Activated T-cell treated with anti-CD3 and anti-CD28 coated beads, Interleukin-2, amount 50 U/mL, for 72 hours (primary cell): ENCODE results near the gene ZNF776. TPM values are rescaled to one million over a fixed set of nuclear protein-coding genes. Genes with fewer than 3 reads are reported as not detected.
A peak's percentile ranks its signal among the peaks of the same experiment; 100 is the strongest.

ENCODE experiments used
- ATAC-seq, 2 donors: fragments of 150-1000 bp; cut with Tn5 transposase; replicated peaks in 1 of 2; 2 replicates each; pipeline ENCODE4 v1.10.0; 2021; ENCODE audit warnings: moderate library complexity in 2 of 2, mild to moderate bottlenecking in 1 of 2
- DNase-seq, 2 donors: peaks; one replicate each; pipeline ENCODE4 v3.0.0; 2021 to 2022; ENCODE audit warnings: mixed read lengths in 1 of 2
- H3K27ac Mint-ChIP-seq: one replicate; pipeline ENCODE4 v1.8.0; 2022; ENCODE audit warnings: mild to moderate bottlenecking, moderate library complexity, mixed read lengths
- H3K27me3 Mint-ChIP-seq: one replicate; pipeline ENCODE4 v1.8.0; 2022; ENCODE audit warnings: low read depth, mixed read lengths
- H3K36me3 Mint-ChIP-seq, 2 donors: one replicate each; pipeline ENCODE4 v1.8.0; 2022; ENCODE audit warnings: mixed read lengths in 2 of 2, mild to moderate bottlenecking in 1 of 2; ENCODE audit not compliant: insufficient read depth in 2 of 2
- H3K4me1 Mint-ChIP-seq: one replicate; pipeline ENCODE4 v1.8.0; 2022; ENCODE audit warnings: low read depth, mixed read lengths
- H3K4me3 Mint-ChIP-seq, 2 donors: one replicate each; pipeline ENCODE4 v1.8.0; 2022; ENCODE audit warnings: mild to moderate bottlenecking in 2 of 2, mixed read lengths in 2 of 2, moderate library complexity in 2 of 2
- H3K9me3 Mint-ChIP-seq, 2 donors: one replicate each; pipeline ENCODE4 v1.8.0; 2022; ENCODE audit warnings: mixed read lengths in 2 of 2
- total RNA-seq, 2 donors: library from RNA; stranded (reverse); gene quantifications; one replicate each; pipeline ENCODE4 v1.2.3, GENCODE V29; 2022

Gene ZNF776
- total RNA-seq, 2 donors from 2014 or later, result 13.4 to 14.1 TPM

DNA sequence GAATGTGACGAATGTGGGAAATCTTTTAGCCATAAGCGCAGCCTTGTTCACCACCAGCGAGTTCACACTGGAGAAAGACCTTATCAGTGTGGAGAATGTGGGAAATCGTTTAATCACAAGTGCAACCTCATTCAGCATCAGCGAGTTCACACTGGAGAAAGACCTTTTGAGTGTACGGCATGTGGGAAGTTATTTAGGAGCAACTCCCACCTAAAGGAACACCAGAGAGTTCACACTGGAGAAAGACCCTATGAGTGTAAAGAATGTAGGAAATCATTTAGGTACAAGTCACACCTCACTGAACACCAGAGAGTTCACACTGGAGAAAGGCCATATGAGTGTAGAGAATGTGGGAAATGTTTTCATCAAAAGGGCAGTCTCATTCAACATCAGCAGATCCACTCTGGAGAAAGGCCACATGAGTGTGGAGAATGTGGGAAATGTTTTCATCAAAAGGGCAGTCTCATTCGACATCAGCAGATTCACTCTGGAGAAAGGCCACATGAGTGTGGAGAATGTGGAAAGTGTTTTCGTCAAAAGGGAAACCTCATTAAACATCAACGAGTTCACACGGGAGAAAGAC is 7.6 kb downstream of the ZNF776 start:
- Mint-ChIP-seq H3K36me3 (peaks cover 58 to 91% of the 10 kb centered on the region in 2 donors), H3K4me1 (peaks cover 5% of the 10 kb centered on the region), H3K27me3 (no peaks in the 10 kb centered on the region), H3K27ac (no peak overlapping the region), H3K9me3 (peaks cover 31 to 48% of the 10 kb centered on the region in 2 donors), H3K4me3 (no peak overlapping the region)
- ATAC-seq (no peak), DNase-seq (no peak)

DNA sequence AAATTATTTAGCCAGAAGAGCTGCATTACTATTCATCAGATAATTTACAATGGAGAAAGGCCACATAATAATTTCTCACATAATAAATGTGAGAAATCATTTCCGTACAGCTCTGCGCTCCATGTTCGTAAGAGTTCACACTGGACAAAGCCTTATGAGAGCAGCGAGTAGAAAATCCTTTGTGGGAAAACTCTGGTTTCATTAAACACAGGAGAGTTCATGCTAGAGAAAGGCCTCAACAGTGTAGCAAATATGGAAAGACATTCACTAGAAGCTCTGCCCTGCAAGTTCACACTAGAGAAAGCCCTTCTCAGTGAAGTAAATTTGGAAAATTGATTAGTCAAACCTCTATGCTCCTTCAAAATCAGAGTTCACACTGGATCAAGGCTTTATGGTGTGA is 8.4 kb downstream of the ZNF776 start:
- Mint-ChIP-seq H3K27me3 (no peaks in the 10 kb centered on the region), H3K9me3 (peaks cover 31 to 50% of the 10 kb centered on the region in 2 donors)

DNA sequence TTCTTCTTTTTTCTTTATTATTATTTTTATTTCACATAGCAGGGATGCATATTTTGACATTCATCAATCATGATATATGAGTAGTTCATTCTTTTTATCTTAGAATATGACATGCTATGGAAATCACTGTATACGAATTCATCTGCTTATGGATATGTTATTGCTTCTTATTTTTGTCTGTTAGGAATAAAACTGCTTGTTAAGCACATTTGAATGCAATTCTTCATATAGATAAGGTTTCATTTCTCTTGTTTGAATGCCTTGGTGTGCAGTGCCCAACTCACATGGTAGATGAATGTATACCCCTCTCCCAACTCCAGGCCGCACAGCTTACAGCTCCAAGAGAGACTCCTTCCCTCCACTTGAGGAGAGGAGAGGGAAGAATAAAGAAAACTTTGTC is 11.3 kb downstream of the ZNF776 start:
- Mint-ChIP-seq H3K4me3 (no peak overlapping the region), H3K27me3 (no peaks in the 10 kb centered on the region), H3K27ac (no peak overlapping the region), H3K36me3 (peaks cover 43 to 75% of the 10 kb centered on the region in 2 donors), H3K4me1 (no peaks in the 10 kb centered on the region), H3K9me3 (peaks cover 20 to 37% of the 10 kb centered on the region in 2 donors)
- no peak for DNase-seq
- no peak for ATAC-seq

More for the DNA sequence above, 8.4 kb downstream of the ZNF776 start:
- H3K27ac Mint-ChIP-seq, result peak overlapping the region; percentile 54
- H3K4me3 Mint-ChIP-seq, result no peak overlapping the region
- ATAC-seq, result no peak
- DNase-seq, result no peak
- H3K36me3 Mint-ChIP-seq, result peaks cover 60 to 90% of the 10 kb centered on the region in 2 donors
- peaks cover 3% of the 10 kb centered on the region for H3K4me1 Mint-ChIP-seq

DNA sequence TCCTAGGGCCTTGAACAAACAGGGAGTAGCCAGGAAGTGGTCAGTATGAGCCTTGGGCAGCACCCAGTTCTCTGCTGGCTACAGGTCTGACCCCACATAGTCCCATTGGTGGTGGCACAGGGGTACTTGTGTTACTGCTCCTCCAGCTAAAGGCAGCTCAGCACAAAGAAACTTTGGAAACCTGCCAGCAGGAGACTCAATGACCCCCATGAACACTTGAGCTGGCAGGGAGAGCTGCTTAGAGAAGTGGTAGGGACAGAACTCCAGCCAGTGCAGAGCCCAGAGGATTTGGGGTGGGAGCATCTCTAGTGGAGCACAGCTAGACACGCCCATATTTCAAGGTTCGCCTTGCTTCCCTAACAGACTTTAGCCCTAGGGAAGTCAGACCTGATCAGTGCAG is 12.5 kb downstream of the ZNF776 start:
- no peak overlapping the region for H3K27ac Mint-ChIP-seq
- DNase-seq, result no peak
- H3K27me3 Mint-ChIP-seq, result no peaks in the 10 kb centered on the region
- ATAC-seq, result no peak
- peaks cover 33 to 64% of the 10 kb centered on the region in 2 donors for H3K36me3 Mint-ChIP-seq
- H3K4me1 Mint-ChIP-seq, result no peaks in the 10 kb centered on the region
- peaks cover 14 to 30% of the 10 kb centered on the region in 2 donors for H3K9me3 Mint-ChIP-seq
- no peak overlapping the region for H3K4me3 Mint-ChIP-seq

DNA sequence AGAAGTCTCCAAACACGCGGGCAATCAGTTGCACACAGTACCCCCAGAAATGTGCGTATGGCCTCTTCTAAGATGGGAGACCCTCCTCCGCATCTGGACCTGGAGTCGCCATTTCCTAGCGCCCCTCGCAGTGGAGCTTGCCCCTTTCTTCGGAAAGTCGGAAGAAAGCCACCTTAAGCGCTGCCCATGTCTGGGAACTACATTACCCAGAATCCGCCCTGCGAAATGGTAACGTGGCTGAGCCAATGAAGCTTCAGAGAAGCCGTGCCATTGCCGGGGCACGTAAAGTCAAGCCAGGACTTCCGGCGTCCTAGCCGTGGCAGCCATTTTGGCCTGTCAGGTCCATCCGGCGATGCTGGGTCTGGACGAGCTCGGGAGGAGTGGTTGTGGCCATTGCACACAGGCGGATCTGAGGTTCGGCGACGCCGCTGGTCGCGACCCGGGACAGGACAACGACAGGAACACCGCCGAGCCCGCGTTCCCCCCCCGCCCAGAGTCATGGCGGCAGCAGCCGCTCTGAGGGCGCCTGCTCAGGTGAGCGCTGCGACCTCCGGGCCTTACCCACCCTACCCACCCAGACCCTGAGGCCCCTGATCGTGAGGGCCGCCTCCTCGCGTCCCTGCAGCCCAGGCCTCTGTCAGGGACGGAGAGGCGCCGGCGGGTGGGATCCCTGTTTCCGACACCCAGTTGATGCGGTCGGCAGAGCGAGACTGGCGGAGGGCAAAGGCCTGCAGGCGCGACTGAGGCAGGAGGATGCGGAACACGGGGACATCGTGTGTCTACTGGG is 22.9 kb downstream of the ZNF776 start, which contains the start of gene ZNF586:
TSS of gene ZNF586 (plus strand) at position 332 of the 787 bp plus-strand sequence. CDS start at position 499, 167 bp downstream.
- H3K27ac Mint-ChIP-seq, result peak within 1 kb of the TSS; percentile 87
- H3K4me3 Mint-ChIP-seq, result peak within 1 kb of the TSS; percentile 88 to 94
- ATAC-seq, result peak; percentile 99
- H3K4me1 Mint-ChIP-seq, result peaks cover 45% of the 10 kb centered on the region
- peaks cover 32 to 51% of the 10 kb centered on the region in 2 donors for H3K36me3 Mint-ChIP-seq
- H3K27me3 Mint-ChIP-seq, result no peaks in the 10 kb centered on the region
- peaks cover 9 to 21% of the 10 kb centered on the region in 2 donors for H3K9me3 Mint-ChIP-seq
- DNase-seq, result peak; percentile 88 to 92

DNA sequence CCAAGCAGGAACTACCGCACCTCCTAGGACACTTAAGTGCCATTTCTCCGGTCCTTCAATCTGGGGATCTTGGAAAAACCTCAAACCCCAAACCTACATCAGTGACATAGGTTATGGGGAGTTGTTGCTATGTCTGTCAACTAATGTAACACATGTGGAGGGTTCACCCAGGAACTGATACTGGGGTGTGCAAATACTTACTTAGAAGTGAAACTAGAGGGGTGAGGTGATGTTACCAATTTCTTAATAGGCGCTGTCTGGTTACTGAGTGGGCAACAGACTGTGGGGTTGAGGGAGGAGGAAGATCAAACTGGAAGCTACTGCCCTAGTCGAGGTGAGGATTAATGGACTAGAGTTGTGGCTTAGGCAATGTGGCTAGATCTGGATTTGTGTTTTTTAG is 24.8 kb downstream of the ZNF776 start:
- peaks cover 41 to 59% of the 10 kb centered on the region in 2 donors for H3K36me3 Mint-ChIP-seq
- peak overlapping the region; percentile 17 for H3K27ac Mint-ChIP-seq
- H3K9me3 Mint-ChIP-seq, result peaks cover 13 to 24% of the 10 kb centered on the region in 2 donors
- ATAC-seq, result no peak
- DNase-seq, result no peak
- H3K4me3 Mint-ChIP-seq, result peak overlapping the region; percentile 11 to 94
- H3K4me1 Mint-ChIP-seq, result peaks cover 45% of the 10 kb centered on the region
- no peaks in the 10 kb centered on the region for H3K27me3 Mint-ChIP-seq

GRCh38 chr19:57773488-57773887 is 26.9 kb downstream of the ZNF776 start:
- Mint-ChIP-seq H3K4me1 (peaks cover 45% of the 10 kb centered on the region), H3K27ac (peak overlapping the region; percentile 8), H3K27me3 (no peaks in the 10 kb centered on the region), H3K36me3 (peaks cover 49 to 74% of the 10 kb centered on the region in 2 donors), H3K4me3 (peak overlapping the region in 1 of 2 donors; percentile 24), H3K9me3 (peaks cover 19 to 35% of the 10 kb centered on the region in 2 donors)
- ATAC-seq, result peak in 1 of 2 donors; percentile 15
- peak in 1 of 2 donors; percentile 21 for DNase-seq

DNA sequence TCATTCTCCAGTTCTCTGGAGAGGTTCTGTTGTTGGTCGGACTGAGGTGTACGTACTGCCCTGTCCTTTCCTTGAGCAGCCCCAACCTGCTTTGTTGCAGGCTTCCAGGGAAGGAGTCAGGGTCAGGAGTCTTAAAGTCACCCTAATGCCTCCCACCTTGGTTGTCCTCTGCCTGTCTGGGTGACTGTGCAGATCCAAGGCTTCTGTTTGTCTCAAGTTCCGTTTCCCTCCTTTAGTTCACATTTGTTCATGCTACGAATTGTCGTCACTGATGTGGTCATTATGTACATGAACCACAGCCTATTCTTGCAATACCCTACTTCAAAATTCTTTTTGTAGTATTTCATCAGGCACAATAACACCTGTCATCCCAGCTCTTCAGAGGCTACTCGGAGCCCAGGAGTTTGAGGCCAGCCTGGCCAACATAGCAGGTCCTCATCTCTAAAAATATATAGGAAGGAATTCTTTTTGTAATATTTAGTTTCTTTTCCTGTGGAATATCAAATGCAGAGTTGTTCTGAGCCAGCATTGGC is 30.2 kb downstream of the ZNF776 start:
- DNase-seq (no peak), ATAC-seq (no peak)
- Mint-ChIP-seq H3K27ac (no peak overlapping the region), H3K27me3 (no peaks in the 10 kb centered on the region), H3K4me1 (peaks cover 22% of the 10 kb centered on the region), H3K9me3 (peaks cover 28 to 48% of the 10 kb centered on the region in 2 donors), H3K36me3 (peaks cover 60 to 82% of the 10 kb centered on the region in 2 donors), H3K4me3 (no peak overlapping the region)

DNA sequence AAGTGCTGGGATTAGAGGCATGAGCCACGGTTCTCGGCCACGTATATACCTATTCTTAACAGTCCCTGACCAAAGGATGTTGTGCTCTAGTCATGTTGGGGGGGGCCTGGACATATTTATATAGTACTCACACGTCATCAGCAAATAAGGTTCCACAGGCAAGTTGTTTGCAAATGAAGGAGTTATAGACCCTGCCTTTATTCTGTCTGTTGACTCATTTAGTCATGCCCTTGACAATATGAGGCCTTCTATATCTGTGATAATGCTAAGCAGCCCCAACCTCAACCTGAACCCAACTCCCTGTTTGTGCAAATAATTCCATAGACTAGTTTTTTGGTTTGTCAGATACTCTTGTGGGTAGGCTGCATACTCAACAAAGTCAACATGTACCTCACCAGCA is 31.7 kb downstream of the ZNF776 start:
- Mint-ChIP-seq H3K36me3 (peaks cover 55 to 74% of the 10 kb centered on the region in 2 donors), H3K27ac (no peak overlapping the region), H3K4me1 (peaks cover 7% of the 10 kb centered on the region), H3K4me3 (no peak overlapping the region), H3K9me3 (peaks cover 25 to 45% of the 10 kb centered on the region in 2 donors), H3K27me3 (no peaks in the 10 kb centered on the region)
- ATAC-seq (no peak), DNase-seq (no peak)

GRCh38 chr19:57779220-57779845 is 32.7 kb downstream of the ZNF776 start:
- no peak for DNase-seq
- Mint-ChIP-seq H3K9me3 (peaks cover 21 to 41% of the 10 kb centered on the region in 2 donors), H3K4me3 (no peak overlapping the region), H3K27me3 (no peaks in the 10 kb centered on the region), H3K27ac (no peak overlapping the region), H3K36me3 (peaks cover 50 to 75% of the 10 kb centered on the region in 2 donors), H3K4me1 (no peaks in the 10 kb centered on the region)
- ATAC-seq, result no peak

GRCh38 chr19:57786286-57786685 is 39.7 kb downstream of the ZNF776 start:
- H3K36me3 Mint-ChIP-seq, result peaks cover 39 to 56% of the 10 kb centered on the region in 2 donors
- H3K27me3 Mint-ChIP-seq, result no peaks in the 10 kb centered on the region
- no peak overlapping the region for H3K27ac Mint-ChIP-seq
- DNase-seq (no peak), ATAC-seq (no peak)
- peaks cover 9 to 31% of the 10 kb centered on the region in 2 donors for H3K9me3 Mint-ChIP-seq
- H3K4me1 Mint-ChIP-seq, result no peaks in the 10 kb centered on the region
- H3K4me3 Mint-ChIP-seq, result no peak overlapping the region

DNA sequence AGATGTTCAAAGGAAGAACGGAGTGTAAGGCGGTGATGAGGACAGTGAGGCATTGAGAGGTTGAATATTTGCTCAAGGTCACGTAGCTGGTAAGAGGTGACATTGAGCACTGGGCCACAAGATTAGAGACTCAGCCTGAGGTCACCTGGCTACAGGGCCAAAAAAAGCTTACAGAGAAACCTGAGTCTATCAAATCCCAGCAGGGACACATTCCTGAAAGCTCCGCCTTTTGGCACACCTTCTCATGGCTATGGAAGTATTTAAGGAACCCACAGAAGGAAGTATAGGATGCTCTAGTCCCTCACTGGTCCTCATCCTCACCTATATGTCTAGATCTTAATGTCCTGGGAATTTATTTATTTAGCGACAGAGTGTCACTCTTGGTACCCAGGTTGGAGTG is 40.3 kb downstream of the ZNF776 start:
- no peak overlapping the region for H3K27ac Mint-ChIP-seq

More for the DNA sequence above, 40.3 kb downstream of the ZNF776 start:
- H3K9me3 Mint-ChIP-seq, result peaks cover 9 to 31% of the 10 kb centered on the region in 2 donors
- peaks cover 38 to 58% of the 10 kb centered on the region in 2 donors for H3K36me3 Mint-ChIP-seq
- DNase-seq (no peak), ATAC-seq (no peak)
- no peaks in the 10 kb centered on the region for H3K27me3 Mint-ChIP-seq
- no peak overlapping the region for H3K4me3 Mint-ChIP-seq
- H3K4me1 Mint-ChIP-seq, result no peaks in the 10 kb centered on the region
